Activated CD4-positive, alpha-beta T cell treated with anti-CD3 and anti-CD28 coated beads for 48 hours (primary cell): ENCODE results near the gene SARS1.
A peak's percentile ranks its signal among the peaks of the same experiment; 100 is the strongest.
"Not testable (repeated sequence)": the region's sequence is repeated elsewhere in the genome, so short reads cannot be mapped to it uniquely, and the experiment has no call there.

ENCODE experiments used
- DNase-seq: peaks from one replicate; pipeline ENCODE4 v3.0.0-alpha.2; 2020

The SARS1 gene

DNA sequence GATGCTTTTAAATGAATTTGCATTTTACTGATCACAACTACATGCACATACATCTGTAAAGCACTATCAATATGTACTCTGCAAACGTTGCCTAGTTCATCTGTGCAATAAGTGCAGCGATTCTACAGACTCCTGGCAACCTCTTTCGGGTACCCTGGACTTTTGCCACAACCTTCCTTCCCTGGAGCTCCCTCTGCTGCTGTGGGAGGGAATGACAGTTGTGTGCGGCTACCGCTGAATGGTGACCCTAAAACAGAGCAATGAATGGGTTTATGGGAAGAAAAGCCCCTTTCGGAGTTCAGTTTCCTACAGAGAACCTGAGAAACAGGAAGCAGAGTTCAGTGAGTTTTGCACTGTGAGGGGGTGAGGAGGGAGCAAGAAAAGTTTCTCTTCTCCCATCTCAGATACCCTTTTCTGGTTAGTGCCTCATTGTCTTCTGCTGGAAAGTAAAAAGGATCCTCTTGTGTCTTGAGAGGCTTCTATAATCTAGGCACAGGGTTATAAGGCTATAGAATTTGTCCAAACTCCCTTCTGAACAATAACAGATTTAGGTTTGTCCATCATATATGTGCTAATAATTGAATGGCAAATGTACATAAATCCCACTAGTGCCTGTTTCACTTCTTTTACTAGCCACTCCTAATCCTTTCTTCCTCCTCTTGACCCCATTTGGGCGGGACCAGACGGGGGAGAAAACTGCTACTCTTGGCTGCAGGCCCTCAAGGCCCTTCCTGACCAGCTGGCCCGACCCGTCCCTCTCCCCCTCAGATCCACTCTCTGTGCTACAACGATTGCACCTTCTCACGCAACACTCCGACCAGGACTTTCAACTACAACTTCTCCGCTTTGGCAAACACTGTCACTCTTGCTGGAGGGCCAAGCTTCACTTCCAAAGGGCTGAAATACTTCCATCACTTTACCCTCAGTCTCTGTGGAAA, 19.8 kb upstream of the SARS1 start:
- DNase-seq = peak; percentile 76

GRCh38 chr1:109197158-109198042, 16.3 kb upstream of the SARS1 start:
- DNase-seq = peak; percentile 65

- DNase-seq = no peak
Observed at GRCh38 chr1:109198043-109198695, 15.5 kb upstream of the SARS1 start.

DNA sequence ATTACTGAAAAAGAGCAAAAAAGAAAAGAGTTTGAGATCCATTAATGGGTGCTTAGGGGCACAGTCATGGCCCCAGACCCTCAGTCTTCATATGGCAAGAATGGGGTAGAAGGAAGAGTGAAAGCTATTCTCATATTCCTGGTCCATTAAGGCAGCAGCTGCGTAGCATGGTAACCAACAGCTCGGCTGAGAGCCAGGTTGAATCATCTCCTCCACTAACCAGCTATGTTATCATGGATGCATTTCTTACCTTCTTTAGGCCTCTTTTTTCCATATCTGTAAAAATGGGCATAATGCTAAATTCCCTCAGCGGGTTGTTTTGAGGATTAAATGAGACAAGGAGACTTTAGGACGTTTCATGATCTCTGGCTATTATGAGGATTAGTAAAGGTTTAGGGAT, 15.0 kb upstream of the SARS1 start:
- no peak for DNase-seq

DNA sequence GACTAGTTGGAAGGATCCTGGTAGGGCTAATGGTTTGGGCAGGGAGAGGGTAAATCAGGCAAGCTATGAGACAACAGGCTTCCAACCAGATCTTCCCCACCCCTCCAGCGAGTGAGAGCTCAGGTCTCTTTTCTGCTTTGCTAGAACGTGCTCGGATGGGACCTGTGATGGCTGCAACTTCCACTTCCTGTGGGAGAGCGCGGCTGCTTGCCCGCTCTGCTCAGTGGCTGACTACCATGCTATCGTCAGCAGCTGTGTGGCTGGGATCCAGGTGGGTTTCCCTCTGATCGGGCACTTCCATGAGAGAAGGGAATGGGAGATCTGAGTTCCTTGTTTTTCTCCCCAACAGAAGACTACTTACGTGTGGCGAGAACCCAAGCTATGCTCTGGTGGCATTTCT, 14.0 kb upstream of the SARS1 start:
- DNase-seq = peak; percentile 25

DNA sequence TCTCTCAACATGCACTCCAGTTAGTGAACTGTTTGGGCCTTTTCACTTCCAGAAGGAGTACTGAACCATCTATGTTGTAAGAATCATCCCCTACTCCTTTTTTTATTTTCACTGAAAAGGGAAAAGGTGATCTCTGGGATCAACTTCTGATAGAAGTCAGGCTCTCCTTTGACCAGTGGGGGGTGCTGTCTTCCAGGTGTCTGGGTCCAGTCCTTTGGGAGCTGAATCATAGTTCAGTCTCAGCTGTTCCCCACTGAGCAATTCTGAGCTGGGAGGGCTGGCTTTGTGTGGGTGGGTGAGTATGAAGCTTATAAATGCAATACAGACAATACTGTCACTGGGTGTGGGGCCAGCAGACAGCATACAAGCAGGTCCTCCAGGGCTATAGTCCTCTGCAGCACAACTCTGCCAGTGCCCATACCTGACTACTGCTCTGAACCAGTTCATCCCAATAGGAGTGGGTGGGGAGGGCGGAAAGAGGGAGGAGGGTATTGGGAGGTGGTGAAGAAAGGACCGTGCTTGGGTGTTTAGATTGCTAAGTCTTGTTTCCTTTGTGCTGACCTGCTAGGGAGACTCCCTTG, 12.5 kb upstream of the SARS1 start:
- DNase-seq = peak; percentile 87

- DNase-seq = no peak
Observed at GRCh38 chr1:109204484-109204883, 9.2 kb upstream of the SARS1 start.

- no peak for DNase-seq
Observed at GRCh38 chr1:109206339-109206738, 7.4 kb upstream of the SARS1 start.

GRCh38 chr1:109207467-109208103, 6.1 kb upstream of the SARS1 start:
- no peak for DNase-seq

DNA sequence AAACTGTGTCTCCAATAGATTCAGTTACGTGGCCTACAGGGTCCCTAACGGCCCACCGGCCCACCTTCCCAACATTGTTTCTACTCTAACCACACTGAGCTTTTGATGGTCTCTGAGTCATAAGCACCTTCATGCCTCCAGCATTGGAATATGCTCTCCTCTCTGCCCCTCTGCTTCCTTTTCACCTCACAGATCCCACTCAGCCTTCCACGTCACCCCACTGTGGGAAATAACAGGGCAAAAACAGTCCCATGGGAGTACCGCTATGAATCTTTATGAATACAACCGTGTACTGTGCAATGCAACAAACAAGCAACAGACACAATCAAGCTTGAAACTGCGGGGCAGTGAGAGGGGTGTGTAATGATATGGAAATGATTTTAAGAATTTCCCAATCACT, 5.3 kb upstream of the SARS1 start:
- no peak for DNase-seq

GRCh38 chr1:109208836-109209463, 4.8 kb upstream of the SARS1 start:
- no peak for DNase-seq

- no peak for DNase-seq
Observed at GRCh38 chr1:109210058-109210457, 3.7 kb upstream of the SARS1 start.

- no peak for DNase-seq
Observed at GRCh38 chr1:109213345-109213823, 334 bp upstream of the SARS1 start.

DNA sequence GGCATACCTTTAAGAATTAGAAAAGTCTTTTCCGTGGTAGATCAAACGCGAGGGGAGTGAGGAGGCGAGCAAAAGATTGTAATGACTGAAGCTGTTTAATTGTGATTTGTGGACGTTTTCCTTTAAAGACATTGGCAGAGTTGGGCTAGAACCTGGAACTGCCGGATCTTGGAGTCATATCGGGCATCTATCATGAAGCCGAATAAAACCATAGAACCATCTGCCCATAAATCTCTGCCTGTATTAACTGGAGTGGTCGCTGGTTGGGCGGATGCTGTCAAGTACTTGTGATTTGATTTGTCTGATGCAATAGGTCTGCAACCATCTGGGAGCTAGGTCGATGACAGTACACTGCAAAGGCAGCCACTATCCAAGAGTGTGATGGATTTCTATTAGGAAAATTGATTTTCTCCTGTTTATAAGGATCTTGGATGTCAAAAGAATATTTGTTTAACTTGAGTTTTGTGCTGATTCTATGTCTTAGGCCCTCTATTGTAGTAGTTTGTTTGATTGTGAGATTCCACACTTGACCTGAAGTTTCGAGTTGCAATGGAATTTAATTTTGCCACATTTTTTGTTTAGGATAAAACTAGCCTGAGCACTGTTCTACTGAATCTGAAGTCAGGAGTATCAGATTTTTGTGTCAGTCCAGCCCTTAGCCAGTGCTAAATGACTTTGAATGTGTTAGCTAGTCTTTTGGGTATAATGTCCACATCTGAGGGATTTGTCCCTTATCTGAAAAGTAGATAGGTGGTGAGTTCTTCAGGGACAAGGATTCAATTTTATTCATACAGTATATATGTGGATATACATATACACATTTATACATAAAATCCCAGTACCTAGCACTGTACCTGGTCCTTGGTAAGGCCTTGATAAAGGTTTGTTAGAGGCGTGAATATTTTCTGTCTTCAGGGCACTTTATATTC, 1.2 kb downstream of the SARS1 start:
- peak; percentile 64 for DNase-seq

- no peak for DNase-seq
Observed at GRCh38 chr1:109216662-109217061, 2.9 kb downstream of the SARS1 start.

GRCh38 chr1:109218516-109218915, 4.8 kb downstream of the SARS1 start:
- no peak for DNase-seq

- not testable (repeated sequence) for DNase-seq
Observed at GRCh38 chr1:109221201-109221600, 7.5 kb downstream of the SARS1 start.

- no peak for DNase-seq
Observed at GRCh38 chr1:109225308-109225707, 11.6 kb downstream of the SARS1 start.

GRCh38 chr1:109225711-109226445, 12.2 kb downstream of the SARS1 start:
- no peak for DNase-seq

GRCh38 chr1:109228167-109228566, 14.4 kb downstream of the SARS1 start:
- no peak for DNase-seq
